WTC11 (cell line): Measurements from ENCODE around the gene CBFA2T2. TPM values are rescaled to one million over a fixed set of nuclear protein-coding genes. Genes with fewer than 3 reads are reported as not detected.
A peak's percentile ranks its signal among the peaks of the same experiment; 100 is the strongest.

Experiments used
- ATAC-seq: fragments of 200-7000 bp; cut with Tn5 transposase; 2 replicates; pipeline ENCODE4 v1.10.0; 2021; ENCODE audit warnings: mild to moderate bottlenecking, moderate library complexity
- CTCF ChIA-PET: fragments of 300-600 bp; sonication (Branson Sonifier 250); formaldehyde crosslinking; loops from one replicate; lab custom pipeline; 2021; ENCODE audit warnings: antibody characterized with exemption; lab: Charles Lee
- POLR2A ChIA-PET: fragments of 350-600 bp; sonication (Branson Sonifier 250); formaldehyde crosslinking; loops from one replicate; lab custom pipeline; 2021; ENCODE audit warnings: antibody characterized with exemption; lab: Charles Lee
- DNase-seq: peaks from one replicate; pipeline ENCODE4 v3.0.0; 2021; ENCODE audit warnings: low spot score
- H3K27ac Mint-ChIP-seq: 2 replicates; pipeline ENCODE4 v1.8.0; 2021; ENCODE audit warnings: mixed read lengths
- H3K27me3 Mint-ChIP-seq: 2 replicates; pipeline ENCODE4 v1.8.0; 2021; ENCODE audit warnings: low read depth, mild to moderate bottlenecking, moderate library complexity, mixed read lengths
- H3K36me3 Mint-ChIP-seq: 2 replicates; pipeline ENCODE4 v1.8.0; 2021; ENCODE audit warnings: mixed read lengths
- H3K4me1 Mint-ChIP-seq: 2 replicates; pipeline ENCODE4 v1.8.0; 2022; ENCODE audit warnings: mixed read lengths
- H3K4me3 Mint-ChIP-seq: 2 replicates; pipeline ENCODE4 v1.8.0; 2021; ENCODE audit warnings: mild to moderate bottlenecking, moderate library complexity, mixed read lengths
- H3K9me3 Mint-ChIP-seq: 2 replicates; pipeline ENCODE4 v1.8.0; 2021; ENCODE audit warnings: mixed read lengths
- ARID4B ChIP-seq: sonication (generic); formaldehyde crosslinking; IDR thresholded peaks from 2 replicates; pipeline ENCODE4 v1.8.0; 2023; ENCODE audit warnings: missing genetic modification reagents, mild to moderate bottlenecking, borderline replicate concordance
- ATF1 ChIP-seq: sonication (generic); formaldehyde crosslinking; IDR thresholded peaks from 2 replicates; pipeline ENCODE4 v1.8.1; 2023; ENCODE audit warnings: mild to moderate bottlenecking, moderate library complexity, missing genetic modification reagents
- ATF6 ChIP-seq: sonication (generic); formaldehyde crosslinking; IDR thresholded peaks from 2 replicates; pipeline ENCODE4 v1.8.1; 2023; ENCODE audit warnings: mild to moderate bottlenecking, missing genetic modification reagents
- ELF4 ChIP-seq: sonication (generic); formaldehyde crosslinking; IDR thresholded peaks from 2 replicates; pipeline ENCODE4 v1.8.1; 2022; ENCODE audit warnings: low read depth, mild to moderate bottlenecking, moderate library complexity, missing genetic modification reagents
- FOXJ3 ChIP-seq: sonication (generic); formaldehyde crosslinking; IDR thresholded peaks from 2 replicates; pipeline ENCODE4 v1.9.0; 2021; ENCODE audit warnings: missing genetic modification reagents, mild to moderate bottlenecking, borderline replicate concordance
- GRHL2 ChIP-seq: fragments of 250-450 bp; sonication (Bioruptor Pico); IDR thresholded peaks from 2 replicates; pipeline ENCODE4 v1.8.0; 2022; ENCODE audit warnings: mild to moderate bottlenecking, moderate library complexity; ENCODE audit not compliant: insufficient replicate concordance, severe bottlenecking
- NR1H2 ChIP-seq: sonication (generic); formaldehyde crosslinking; IDR thresholded peaks from 2 replicates; pipeline ENCODE4 v1.9.0; 2021; ENCODE audit warnings: mild to moderate bottlenecking, moderate library complexity, missing genetic modification reagents
- PRDM15 ChIP-seq: sonication (generic); formaldehyde crosslinking; IDR thresholded peaks from 2 replicates; pipeline ENCODE4 v1.8.0; 2022; ENCODE audit warnings: missing genetic modification reagents
- RORB ChIP-seq: fragments of 250-450 bp; sonication (Bioruptor Pico); IDR thresholded peaks from 2 replicates; pipeline ENCODE4 v1.9.0; 2021; ENCODE audit warnings: mild to moderate bottlenecking
- SP1 ChIP-seq: sonication (generic); formaldehyde crosslinking; conservative IDR thresholded peaks from 2 replicates; pipeline ENCODE4 v1.8.1; 2022; ENCODE audit warnings: missing genetic modification reagents
- TCF7 ChIP-seq: sonication (generic); formaldehyde crosslinking; IDR thresholded peaks from 2 replicates; pipeline ENCODE4 v1.8.0; 2022; ENCODE audit warnings: mild to moderate bottlenecking, low read depth, missing genetic modification reagents, moderate library complexity
- ZNF263 ChIP-seq: sonication (generic); formaldehyde crosslinking; IDR thresholded peaks from 2 replicates; pipeline ENCODE4 v1.8.1; 2022; ENCODE audit warnings: low read depth, mild to moderate bottlenecking, moderate library complexity, missing genetic modification reagents
- ZNF396 ChIP-seq: fragments of 250-450 bp; sonication (Bioruptor Pico); IDR thresholded peaks from 2 replicates; pipeline ENCODE4 v1.8.0; 2021; ENCODE audit warnings: mild to moderate bottlenecking, moderate library complexity, borderline replicate concordance
- ZNF423 ChIP-seq: fragments of 250-450 bp; sonication (Bioruptor Pico); IDR thresholded peaks from 2 replicates; pipeline ENCODE4 v2.1.2; 2022; ENCODE audit warnings: mild to moderate bottlenecking, moderate library complexity
- total RNA-seq: library from RNA; stranded (reverse); gene quantifications from 3 replicates; pipeline ENCODE4 v1.2.3, GENCODE V29; 2021
- TF ChIP-seq, protein P1 (sequence below): sonication (generic); formaldehyde crosslinking; IDR thresholded peaks from 2 replicates; pipeline ENCODE4 v1.8.0; 2022; ENCODE audit warnings: mild to moderate bottlenecking, missing genetic modification reagents

The CBFA2T2 gene
- total RNA-seq, 1 experiment from 2014 or later: 22.1 TPM

DNA sequence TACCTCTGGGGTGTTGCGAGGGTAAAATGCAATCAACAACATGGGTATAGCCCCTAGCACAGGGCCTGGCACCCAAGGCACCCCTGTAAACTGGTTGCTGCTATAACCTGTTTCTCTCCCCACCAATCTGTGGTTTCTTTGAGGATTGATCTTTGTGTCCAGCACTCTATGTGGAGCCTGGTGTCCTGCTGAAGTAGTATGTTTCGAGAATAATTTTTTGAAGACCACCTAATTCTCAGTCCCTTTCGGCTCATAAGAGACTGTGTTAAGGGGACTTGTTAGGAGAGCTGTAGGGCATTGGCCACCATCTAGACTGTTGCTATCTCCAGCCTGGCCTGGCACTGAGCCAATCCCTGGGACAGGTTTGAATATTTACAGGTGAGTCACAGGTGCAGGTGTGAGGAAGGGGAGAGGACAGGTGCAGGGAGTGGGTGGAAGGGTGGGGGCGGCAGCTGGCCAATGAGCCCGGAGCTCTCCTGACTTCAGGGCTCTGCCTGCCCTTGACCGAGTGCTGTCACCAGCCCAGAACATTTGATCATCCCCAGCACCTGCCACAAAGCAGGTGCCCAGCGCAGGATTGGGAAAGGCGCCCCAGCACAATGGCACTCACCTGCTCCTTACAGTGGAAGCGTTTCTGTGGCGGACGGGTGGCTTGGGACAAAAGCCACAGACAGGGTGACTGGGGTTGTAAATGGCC is 164.2 kb downstream of the CBFA2T2 start:
- CTCF ChIA-PET: interaction anchor here (0.5 to 6.9 kb wide), 37 partner anchors 9 to 603 kb away, joined by 3 to 134 read pairs (median 5); partner anchors contain the start of genes ACTL10, C20orf144, CBFA2T2 and CDK5RAP1
- Mint-ChIP-seq H3K36me3 (peaks cover 4% of the 10 kb centered on the region), H3K27ac (peak overlapping the region; percentile 48; the same call in 1 of the 2 replicates), H3K9me3 (no peaks in the 10 kb centered on the region), H3K27me3 (no peaks in the 10 kb centered on the region), H3K4me1 (peaks cover 31% of the 10 kb centered on the region), H3K4me3 (no peak overlapping the region)
- TF ChIP-seq RORB (CRISPR knock-in tag) (no peak), GRHL2 (no peak), ARID4B (CRISPR knock-in tag) (no peak), ZNF423 (CRISPR knock-in tag) (no peak), ELF4 (CRISPR knock-in tag) (no peak), ZNF396 (CRISPR knock-in tag) (no peak), TCF7 (CRISPR knock-in tag) (no peak), ATF6 (CRISPR knock-in tag) (no peak), NR1H2 (CRISPR knock-in tag) (no peak), FOXJ3 (CRISPR knock-in tag) (no peak), SP1 (CRISPR knock-in tag) (no peak), ZNF263 (CRISPR knock-in tag) (no peak), PRDM15 (CRISPR knock-in tag) (no peak), ATF1 (CRISPR knock-in tag) (no peak)
- TF ChIP-seq, protein P1, sequence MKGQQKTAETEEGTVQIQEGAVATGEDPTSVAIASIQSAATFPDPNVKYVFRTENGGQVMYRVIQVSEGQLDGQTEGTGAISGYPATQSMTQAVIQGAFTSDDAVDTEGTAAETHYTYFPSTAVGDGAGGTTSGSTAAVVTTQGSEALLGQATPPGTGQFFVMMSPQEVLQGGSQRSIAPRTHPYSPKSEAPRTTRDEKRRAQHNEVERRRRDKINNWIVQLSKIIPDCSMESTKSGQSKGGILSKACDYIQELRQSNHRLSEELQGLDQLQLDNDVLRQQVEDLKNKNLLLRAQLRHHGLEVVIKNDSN (CRISPR knock-in tag): no peak
- DNase-seq (peak; percentile 32), ATAC-seq (peak; percentile 8; the same call in 1 of the 2 replicates)
- POLR2A ChIA-PET: interaction anchor here (2.0 to 4.6 kb wide), 2 partner anchors 9 to 13 kb away, joined by 9 to 24 read pairs; partner anchors contain the start of gene ACTL10
